Smooth muscle cell (in vitro differentiated cells): ENCODE results near the gene TUBB4B. TPM values are rescaled to one million over a fixed set of nuclear protein-coding genes. Genes with fewer than 3 reads are reported as not detected.

Source experiments
- DNase-seq: peaks from one replicate; lab custom pipeline; 2025; ENCODE audit not compliant: unreplicated experiment; lab: John Stamatoyannopoulos, UW
- H2AFZ ChIP-seq: fragments of 200-600 bp; sonication (generic); 2 replicates; pipeline ENCODE4 v1.6.0; 2016; ENCODE audit warnings: antibody characterized with exemption, low read depth, mild to moderate bottlenecking
- H3F3A ChIP-seq: fragments of 200-600 bp; sonication (generic); 2 replicates; pipeline ENCODE4 v1.6.0; 2017; ENCODE audit warnings: antibody characterized with exemption, low read depth
- H3K27ac ChIP-seq: fragments of 200-600 bp; sonication (generic); 2 replicates; pipeline ENCODE4 v1.5.1; 2016; ENCODE audit warnings: low read depth, mild to moderate bottlenecking
- H3K27me3 ChIP-seq: fragments of 200-600 bp; sonication (generic); 2 replicates; pipeline ENCODE4 v1.6.1; 2016; ENCODE audit warnings: low read depth, mild to moderate bottlenecking
- H3K36me3 ChIP-seq: fragments of 200-600 bp; sonication (generic); 2 replicates; pipeline ENCODE4 v1.5.1; 2016; ENCODE audit warnings: low read depth
- H3K4me1 ChIP-seq: fragments of 200-600 bp; sonication (generic); 2 replicates; pipeline ENCODE4 v1.5.1; 2016; ENCODE audit warnings: low read depth
- H3K4me2 ChIP-seq: fragments of 200-600 bp; sonication (generic); 2 replicates; pipeline ENCODE4 v1.6.0; 2016; ENCODE audit warnings: mild to moderate bottlenecking
- H3K4me3 ChIP-seq: fragments of 200-600 bp; sonication (generic); 2 replicates; pipeline ENCODE4 v1.5.1; 2016; ENCODE audit warnings: mild to moderate bottlenecking
- H3K79me2 ChIP-seq: fragments of 200-600 bp; sonication (generic); 2 replicates; pipeline ENCODE4 v1.6.0; 2016; ENCODE audit warnings: low read depth, mild to moderate bottlenecking
- H3K9ac ChIP-seq: fragments of 200-600 bp; sonication (generic); 2 replicates; pipeline ENCODE4 v1.6.0; 2016; ENCODE audit warnings: low read depth
- H3K9me3 ChIP-seq: fragments of 200-600 bp; sonication (generic); replicated peaks from 2 replicates; pipeline ENCODE4 v1.5.1; 2016; ENCODE audit warnings: low read depth
- H4K20me1 ChIP-seq: fragments of 200-600 bp; sonication (generic); 2 replicates; pipeline ENCODE4 v1.6.0; 2016; ENCODE audit warnings: low read depth
- WGBS: methylation state at CpG from one replicate; pipeline ENCODE4 v1.1.7; 2016; ENCODE audit warnings: low lambda C conversion rate; 5-methylcytosine and 5-hydroxymethylcytosine counted together
- polyA plus RNA-seq: library from polyadenylated mRNA; unstranded; fragments of >200 nt; fragmentation: Nextera tagmentation; extraction: Ambion mirVana; gene quantifications from 2 replicates; pipeline ENCODE4 v1.2.1, GENCODE V29; 2016
- total RNA-seq: library from RNA; depleted of rRNA; stranded (reverse); fragments of >200 nt; gene quantifications from 2 replicates; pipeline ENCODE4 v1.2.3, GENCODE V29; 2014
- TF ChIP-seq, protein P1 (sequence below): fragments of 200-600 bp; sonication (generic); IDR thresholded peaks from 2 replicates; pipeline ENCODE4 v1.5.1; 2017; ENCODE audit warnings: borderline replicate concordance, mild to moderate bottlenecking, antibody characterized with exemption; ENCODE audit not compliant: insufficient read depth, poor library complexity, severe bottlenecking

The TUBB4B gene
- total and polyA plus RNA-seq, 2 experiments from 2014 or later = 164 to 317 TPM

DNA sequence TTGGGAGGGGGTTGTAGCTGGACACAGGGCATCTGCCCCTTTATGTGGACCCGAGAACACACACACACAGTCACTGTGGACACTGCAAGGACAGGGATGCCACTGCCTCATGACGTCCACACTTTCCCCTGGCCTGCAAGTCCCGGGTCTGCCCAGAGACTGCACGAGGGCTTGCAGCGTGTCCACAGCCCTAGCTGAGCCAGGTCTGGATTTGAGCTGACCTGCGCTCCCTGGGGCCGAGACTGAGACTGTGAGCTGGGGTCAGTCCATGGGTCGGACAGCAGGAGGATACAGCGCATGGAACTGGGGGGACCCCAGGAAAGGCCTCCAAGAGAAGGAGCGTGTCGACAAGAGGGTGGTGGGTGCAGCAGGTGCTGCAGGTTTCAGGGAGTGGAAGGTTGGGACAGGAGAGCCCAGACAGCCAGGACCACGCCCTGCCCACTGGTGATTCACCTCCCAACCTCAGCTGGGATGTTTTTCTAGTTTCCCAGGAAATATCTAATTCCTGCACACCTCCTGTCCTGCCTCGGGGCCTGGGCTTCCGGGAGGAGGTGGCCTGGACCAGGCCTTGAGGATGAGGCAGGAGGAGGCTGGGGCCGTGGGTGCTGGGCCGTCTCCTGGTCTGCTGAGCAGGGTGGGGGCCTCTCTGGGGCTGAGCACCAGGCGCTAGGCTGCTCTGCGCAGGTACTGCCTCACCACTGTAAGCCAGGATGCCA is 14.6 kb upstream of the TUBB4B start:
- H3K79me2 ChIP-seq = no peaks in the 10 kb centered on the region
- no peaks in the 10 kb centered on the region for H3K36me3 ChIP-seq
- TF ChIP-seq, protein P1, sequence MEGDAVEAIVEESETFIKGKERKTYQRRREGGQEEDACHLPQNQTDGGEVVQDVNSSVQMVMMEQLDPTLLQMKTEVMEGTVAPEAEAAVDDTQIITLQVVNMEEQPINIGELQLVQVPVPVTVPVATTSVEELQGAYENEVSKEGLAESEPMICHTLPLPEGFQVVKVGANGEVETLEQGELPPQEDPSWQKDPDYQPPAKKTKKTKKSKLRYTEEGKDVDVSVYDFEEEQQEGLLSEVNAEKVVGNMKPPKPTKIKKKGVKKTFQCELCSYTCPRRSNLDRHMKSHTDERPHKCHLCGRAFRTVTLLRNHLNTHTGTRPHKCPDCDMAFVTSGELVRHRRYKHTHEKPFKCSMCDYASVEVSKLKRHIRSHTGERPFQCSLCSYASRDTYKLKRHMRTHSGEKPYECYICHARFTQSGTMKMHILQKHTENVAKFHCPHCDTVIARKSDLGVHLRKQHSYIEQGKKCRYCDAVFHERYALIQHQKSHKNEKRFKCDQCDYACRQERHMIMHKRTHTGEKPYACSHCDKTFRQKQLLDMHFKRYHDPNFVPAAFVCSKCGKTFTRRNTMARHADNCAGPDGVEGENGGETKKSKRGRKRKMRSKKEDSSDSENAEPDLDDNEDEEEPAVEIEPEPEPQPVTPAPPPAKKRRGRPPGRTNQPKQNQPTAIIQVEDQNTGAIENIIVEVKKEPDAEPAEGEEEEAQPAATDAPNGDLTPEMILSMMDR = no peak
- no peaks in the 10 kb centered on the region for H4K20me1 ChIP-seq
- no peaks in the 10 kb centered on the region for H3K27me3 ChIP-seq
- peaks cover 8% of the 10 kb centered on the region for H3K4me1 ChIP-seq
- H3K27ac ChIP-seq = peak overlapping the region; percentile 52
- no peak overlapping the region for H2AFZ ChIP-seq
- H3K4me3 ChIP-seq = no peak overlapping the region
- no peak for DNase-seq
- H3K4me2 ChIP-seq = no peak overlapping the region
- WGBS = 81% methylated on average over 18 of the region's 18 CpGs
- no peaks in the 10 kb centered on the region for H3K9me3 ChIP-seq
- no peak overlapping the region for H3K9ac ChIP-seq
- no peaks in the 10 kb centered on the region for H3F3A ChIP-seq

DNA sequence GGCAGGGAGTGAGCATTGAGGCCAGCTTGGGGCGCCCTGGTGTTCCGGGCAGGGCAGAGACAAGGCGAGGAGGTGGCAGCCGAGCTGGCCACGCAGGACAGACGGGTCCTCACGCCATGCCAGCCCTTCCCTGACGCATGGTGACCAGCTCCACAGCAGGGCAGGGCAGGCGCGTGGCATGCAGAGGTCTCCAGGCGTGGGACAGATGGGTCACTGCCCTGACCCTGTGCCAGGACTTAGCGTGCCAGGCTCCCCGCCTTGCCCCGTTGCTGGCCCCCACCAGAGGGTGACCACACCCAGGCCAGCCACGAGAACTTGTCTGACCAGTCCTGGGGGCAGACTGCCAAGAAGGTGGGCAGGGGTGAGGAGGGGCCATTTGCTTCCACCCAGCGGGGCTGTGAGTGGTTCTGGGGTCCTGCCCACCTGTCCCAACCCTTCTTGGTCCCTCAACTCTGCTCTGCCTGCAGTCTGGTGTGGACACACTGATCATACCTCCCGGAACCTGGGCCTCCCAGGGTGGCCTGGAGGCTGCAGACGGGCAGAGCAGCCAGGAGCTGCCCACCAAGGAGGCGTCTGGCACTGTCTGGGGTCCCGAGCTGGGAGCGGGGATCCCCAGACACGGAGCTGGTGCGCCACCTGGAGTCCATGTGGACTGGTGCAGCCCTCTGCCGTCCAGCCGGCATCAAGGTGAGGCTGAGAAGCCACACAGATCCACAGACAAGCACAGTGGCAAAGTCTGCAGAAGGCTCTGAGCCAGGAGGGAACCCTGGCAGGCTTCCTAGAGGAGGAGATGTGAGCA is 13.8 kb upstream of the TUBB4B start, which contains the start of gene RNF224:
TSS of gene RNF224 (plus strand) at position 449 of the 799 bp plus-strand sequence. CDS start 834 bp downstream, outside the sequence.
- no peaks in the 10 kb centered on the region for H3K36me3 ChIP-seq
- H3K79me2 ChIP-seq = no peaks in the 10 kb centered on the region
- H3K9me3 ChIP-seq = no peaks in the 10 kb centered on the region
- H3K4me1 ChIP-seq = peaks cover 8% of the 10 kb centered on the region
- H2AFZ ChIP-seq = no peak within 1 kb of the TSS
- H3F3A ChIP-seq = no peaks in the 10 kb centered on the region
- TF ChIP-seq, protein P1 = peak; percentile 79
- no peaks in the 10 kb centered on the region for H3K27me3 ChIP-seq
- WGBS = 58% methylated on average over 24 of the region's 25 CpGs
- H3K27ac ChIP-seq = peak within 1 kb of the TSS; percentile 52
- no peaks in the 10 kb centered on the region for H4K20me1 ChIP-seq
- DNase-seq = peak; percentile 17
- no peak within 1 kb of the TSS for H3K9ac ChIP-seq
- H3K4me2 ChIP-seq = no peak within 1 kb of the TSS
- H3K4me3 ChIP-seq = no peak within 1 kb of the TSS

DNA sequence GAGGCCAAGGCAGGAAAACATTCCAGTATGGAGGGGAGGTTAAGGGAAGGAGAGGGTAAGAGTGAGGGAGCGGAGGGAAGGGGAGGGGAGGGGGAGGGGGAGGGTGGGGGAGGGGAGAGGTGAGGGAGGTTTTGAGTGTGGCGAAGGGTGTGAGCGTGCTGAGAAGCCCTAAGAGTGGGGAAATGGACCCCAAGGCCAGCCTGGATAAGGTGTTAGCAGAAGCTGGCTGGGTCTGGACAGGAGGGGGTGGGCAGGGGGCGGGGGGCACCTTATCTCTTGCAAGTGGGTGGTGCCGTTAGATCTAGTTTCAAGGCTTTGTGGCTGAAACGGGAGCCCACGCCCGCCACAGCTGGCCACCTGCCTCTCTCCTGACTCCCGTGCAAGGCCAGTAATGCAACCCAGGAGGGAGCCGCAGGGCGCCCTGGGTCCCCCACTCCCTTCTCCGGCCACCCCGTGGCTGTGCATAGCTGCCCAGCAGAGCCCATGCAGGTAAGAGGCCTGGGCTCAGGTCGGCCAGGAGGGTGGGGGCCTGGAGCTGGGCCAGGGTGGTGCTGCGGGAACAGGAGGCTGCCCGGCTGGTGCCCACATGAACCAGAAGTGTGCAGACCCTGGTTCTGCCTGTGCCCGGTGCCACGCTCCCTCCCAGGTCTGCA is 13.1 kb upstream of the TUBB4B start:
- H3F3A ChIP-seq = no peaks in the 10 kb centered on the region
- TF ChIP-seq, protein P1 = no peak
- no peaks in the 10 kb centered on the region for H3K36me3 ChIP-seq
- H3K4me3 ChIP-seq = no peak overlapping the region
- no peak overlapping the region for H3K9ac ChIP-seq
- 82% methylated on average over 9 of the region's 18 CpGs for WGBS
- H3K4me1 ChIP-seq = peaks cover under 1% of the 10 kb centered on the region
- H3K9me3 ChIP-seq = no peaks in the 10 kb centered on the region
- no peak overlapping the region for H3K4me2 ChIP-seq
- no peak overlapping the region for H3K27ac ChIP-seq
- H4K20me1 ChIP-seq = no peaks in the 10 kb centered on the region
- DNase-seq = no peak
- H2AFZ ChIP-seq = no peak overlapping the region
- H3K79me2 ChIP-seq = no peaks in the 10 kb centered on the region
- no peaks in the 10 kb centered on the region for H3K27me3 ChIP-seq
